Cortex of kidney (tissue), 1 donor: ENCODE results near the gene ZNF716.
"Not testable (repeated sequence)": the region's sequence is repeated elsewhere in the genome, so short reads cannot be mapped to it uniquely, and the experiment has no call there.

Experiments used
- DNase-seq: peaks from one replicate; lab custom pipeline; 2025; lab: John Stamatoyannopoulos, UW

Gene ZNF716

GRCh38 chr7:57426629-57427003 lies 23.4 kb upstream of the ZNF716 start:
- DNase-seq = no peak

GRCh38 chr7:57427146-57427545 lies 22.8 kb upstream of the ZNF716 start:
- DNase-seq = no peak

- no peak for DNase-seq
Measured at GRCh38 chr7:57427594-57427993, 22.4 kb upstream of the ZNF716 start.

GRCh38 chr7:57432583-57432982 lies 17.4 kb upstream of the ZNF716 start:
- no peak for DNase-seq

- DNase-seq = no peak
Measured at GRCh38 chr7:57437581-57437980, 12.4 kb upstream of the ZNF716 start.

- no peak for DNase-seq
Measured at GRCh38 chr7:57438244-57438643, 11.7 kb upstream of the ZNF716 start.

GRCh38 chr7:57443567-57443966 lies 6.4 kb upstream of the ZNF716 start:
- DNase-seq = no peak

GRCh38 chr7:57469186-57469828 lies 19.3 kb downstream of the ZNF716 start:
- not testable (repeated sequence) for DNase-seq

GRCh38 chr7:57480304-57480703 lies 30.3 kb downstream of the ZNF716 start:
- not testable (repeated sequence) for DNase-seq

- DNase-seq = not testable (repeated sequence)
Measured at GRCh38 chr7:57485022-57485421, 35.0 kb downstream of the ZNF716 start.

- DNase-seq = no peak
Measured at GRCh38 chr7:57487957-57488356, 38.0 kb downstream of the ZNF716 start.

- DNase-seq = not testable (repeated sequence)
Measured at GRCh38 chr7:57495111-57495510, 45.1 kb downstream of the ZNF716 start.

GRCh38 chr7:57496395-57496794 lies 46.4 kb downstream of the ZNF716 start:
- DNase-seq = no peak

GRCh38 chr7:57505176-57505575 lies 55.2 kb downstream of the ZNF716 start:
- no peak for DNase-seq
